Measurements from ENCODE around the gene FAM81B. TPM values are rescaled to one million over a fixed set of nuclear protein-coding genes. Genes with fewer than 3 reads are reported as not detected.

FAM81B gene
- total RNA-seq, 6 experiments from 2014 or later, result not detected

DNA sequence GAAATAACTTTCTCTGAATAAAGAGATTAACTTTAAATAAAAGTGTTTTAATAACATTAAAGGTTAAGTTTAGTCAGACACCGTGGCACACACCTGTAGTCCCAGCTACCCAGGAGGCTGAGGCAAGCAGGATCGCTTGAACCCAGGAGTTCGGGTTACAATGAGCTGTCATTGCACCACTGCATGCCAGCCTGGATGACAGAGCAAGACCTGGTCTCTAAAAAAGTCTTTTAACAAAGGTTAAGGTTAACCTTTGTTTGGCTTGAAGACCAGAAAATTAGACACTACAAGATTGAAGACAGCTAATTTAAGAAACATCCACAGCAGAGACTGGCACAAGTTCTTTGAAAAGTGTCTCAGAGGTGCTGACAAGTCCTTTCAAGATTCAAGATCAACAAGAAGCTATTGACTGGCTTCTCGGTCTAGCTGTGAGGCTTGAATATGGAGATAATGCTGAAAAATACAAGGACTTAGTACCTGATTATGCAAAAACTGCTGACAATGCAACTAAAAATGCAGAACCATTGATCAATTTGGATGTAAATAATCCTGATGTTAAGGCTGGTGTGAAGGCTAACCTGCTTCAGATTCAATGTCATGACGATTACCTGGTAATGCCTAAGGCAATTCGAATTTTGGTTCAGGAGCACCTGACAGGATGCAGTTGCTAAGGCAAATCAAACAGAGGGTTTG lies 48.8 kb downstream of the FAM81B start:
- no peaks in the 10 kb centered on the region for H3K36me3 ChIP-seq
- H3K9me3 ChIP-seq, result no peaks in the 10 kb centered on the region
- ATAC-seq (no peak), DNase-seq (no peak)
- H3K4me3 ChIP-seq, result no peak overlapping the region
- no peak overlapping the region for H3K27ac ChIP-seq
- no peaks in the 10 kb centered on the region for H3K4me1 ChIP-seq
- WGBS (ENCODE audit: insufficient coverage, low coverage, low lambda C conversion rate, missing lambda C conversion rate), result 21% methylated on average over 6 of the region's 6 CpGs
- TF ChIP-seq POLR2A (IDR thresholded peaks at IDR 0.05), result no peak
- TF ChIP-seq, protein P1, sequence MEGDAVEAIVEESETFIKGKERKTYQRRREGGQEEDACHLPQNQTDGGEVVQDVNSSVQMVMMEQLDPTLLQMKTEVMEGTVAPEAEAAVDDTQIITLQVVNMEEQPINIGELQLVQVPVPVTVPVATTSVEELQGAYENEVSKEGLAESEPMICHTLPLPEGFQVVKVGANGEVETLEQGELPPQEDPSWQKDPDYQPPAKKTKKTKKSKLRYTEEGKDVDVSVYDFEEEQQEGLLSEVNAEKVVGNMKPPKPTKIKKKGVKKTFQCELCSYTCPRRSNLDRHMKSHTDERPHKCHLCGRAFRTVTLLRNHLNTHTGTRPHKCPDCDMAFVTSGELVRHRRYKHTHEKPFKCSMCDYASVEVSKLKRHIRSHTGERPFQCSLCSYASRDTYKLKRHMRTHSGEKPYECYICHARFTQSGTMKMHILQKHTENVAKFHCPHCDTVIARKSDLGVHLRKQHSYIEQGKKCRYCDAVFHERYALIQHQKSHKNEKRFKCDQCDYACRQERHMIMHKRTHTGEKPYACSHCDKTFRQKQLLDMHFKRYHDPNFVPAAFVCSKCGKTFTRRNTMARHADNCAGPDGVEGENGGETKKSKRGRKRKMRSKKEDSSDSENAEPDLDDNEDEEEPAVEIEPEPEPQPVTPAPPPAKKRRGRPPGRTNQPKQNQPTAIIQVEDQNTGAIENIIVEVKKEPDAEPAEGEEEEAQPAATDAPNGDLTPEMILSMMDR (IDR thresholded peaks at IDR 0.05), result no peak
- intact Hi-C loops (cut with DNase I), result no loop called here
- H3K27me3 ChIP-seq, result no peaks in the 10 kb centered on the region

DNA sequence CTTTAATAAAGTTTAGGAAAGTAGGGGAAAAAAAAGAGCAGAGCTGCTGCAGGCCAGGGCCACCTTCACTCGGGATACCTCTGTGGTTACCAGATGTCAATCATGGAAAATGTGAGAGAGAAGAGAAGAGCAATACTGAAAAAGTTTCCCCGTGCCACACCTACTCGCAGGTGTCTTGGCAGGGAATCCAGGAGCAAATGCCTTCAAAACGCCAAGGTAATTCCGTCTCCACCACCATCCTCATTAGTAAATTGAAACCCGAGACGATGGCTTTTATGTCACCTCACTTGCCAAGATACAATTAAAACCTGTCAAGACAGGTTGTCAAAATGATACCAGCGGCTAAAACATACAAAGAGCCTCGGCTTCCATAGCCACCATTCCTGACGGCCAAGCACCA lies 49.7 kb downstream of the FAM81B start:
- Histone ChIP-seq H3K36me3 (no peaks in the 10 kb centered on the region), H3K9me3 (no peaks in the 10 kb centered on the region), H3K27me3 (no peaks in the 10 kb centered on the region), H3K27ac (no peak overlapping the region), H3K4me3 (no peak overlapping the region), H3K4me1 (no peaks in the 10 kb centered on the region)
- ATAC-seq, result no peak
- intact Hi-C loops (cut with DNase I), result no loop called here
- WGBS (ENCODE audit: insufficient coverage, low coverage, low lambda C conversion rate, missing lambda C conversion rate), result 54% methylated on average over 7 of the region's 10 CpGs
- TF ChIP-seq POLR2A (IDR thresholded peaks at IDR 0.05), result no peak
- no peak for DNase-seq

DNA sequence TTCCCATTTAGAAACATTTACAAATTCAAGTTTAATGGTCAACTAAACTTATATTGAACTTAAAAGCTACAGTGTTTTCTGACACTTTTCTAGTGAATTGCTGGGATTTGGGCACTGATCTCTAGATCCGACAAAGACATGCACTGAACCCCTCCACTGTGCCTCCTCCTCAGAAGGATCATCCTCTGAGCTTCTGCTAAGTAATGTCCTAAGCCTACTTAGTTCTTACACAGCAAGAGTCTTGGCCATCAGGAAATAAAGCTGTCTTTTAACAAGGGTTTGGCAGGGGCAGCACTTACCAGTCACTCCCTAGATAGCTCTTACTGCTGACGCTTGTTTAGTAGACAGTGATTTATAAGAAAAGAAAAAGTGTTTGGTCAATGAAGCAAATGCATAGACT lies 50.5 kb downstream of the FAM81B start:
- H3K27me3 ChIP-seq, result no peaks in the 10 kb centered on the region
- no peaks in the 10 kb centered on the region for H3K36me3 ChIP-seq
- intact Hi-C loops (cut with DNase I), result no loop called here
- no peak overlapping the region for H3K27ac ChIP-seq
- H3K4me3 ChIP-seq, result no peak overlapping the region
- no peak for TF ChIP-seq POLR2A (IDR thresholded peaks at IDR 0.05)
- TF ChIP-seq, protein P1 (IDR thresholded peaks at IDR 0.05), result no peak
- ATAC-seq (no peak), DNase-seq (no peak)
- no peaks in the 10 kb centered on the region for H3K9me3 ChIP-seq
- WGBS (ENCODE audit: insufficient coverage, low coverage, low lambda C conversion rate, missing lambda C conversion rate), result 62% methylated on average over 2 of the region's 2 CpGs
- H3K4me1 ChIP-seq, result no peaks in the 10 kb centered on the region

DNA sequence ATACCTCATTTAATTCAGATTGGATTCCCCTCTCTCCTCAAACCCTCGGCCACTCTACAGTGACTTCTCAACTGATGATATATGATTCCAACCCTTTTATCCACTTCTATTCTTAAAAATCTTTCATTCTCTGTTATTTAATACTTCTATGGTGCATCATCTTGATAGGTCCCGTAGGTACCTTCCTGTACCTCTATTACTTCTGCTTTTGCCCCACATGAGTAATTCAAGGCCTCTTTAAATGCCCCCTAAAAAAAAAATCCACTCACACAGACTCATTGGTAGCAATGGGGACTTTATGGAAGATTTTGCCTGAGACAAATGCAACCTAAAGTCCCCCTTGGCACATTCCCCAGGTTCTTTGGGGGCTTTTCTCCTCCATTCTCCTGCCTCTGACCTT lies 54.3 kb downstream of the FAM81B start:
- no peak overlapping the region for H3K4me3 ChIP-seq
- no peaks in the 10 kb centered on the region for H3K4me1 ChIP-seq
- 54% methylated on average over 2 of the region's 2 CpGs for WGBS (ENCODE audit: insufficient coverage, low coverage, low lambda C conversion rate, missing lambda C conversion rate)
- no peaks in the 10 kb centered on the region for H3K36me3 ChIP-seq
- H3K27ac ChIP-seq, result no peak overlapping the region
- ATAC-seq (no peak), DNase-seq (no peak)
- TF ChIP-seq, protein P1 (IDR thresholded peaks at IDR 0.05), result no peak
- no peak for TF ChIP-seq POLR2A (IDR thresholded peaks at IDR 0.05)
- H3K9me3 ChIP-seq, result no peaks in the 10 kb centered on the region
- intact Hi-C loops (cut with DNase I), result no loop called here
- H3K27me3 ChIP-seq, result no peaks in the 10 kb centered on the region

DNA sequence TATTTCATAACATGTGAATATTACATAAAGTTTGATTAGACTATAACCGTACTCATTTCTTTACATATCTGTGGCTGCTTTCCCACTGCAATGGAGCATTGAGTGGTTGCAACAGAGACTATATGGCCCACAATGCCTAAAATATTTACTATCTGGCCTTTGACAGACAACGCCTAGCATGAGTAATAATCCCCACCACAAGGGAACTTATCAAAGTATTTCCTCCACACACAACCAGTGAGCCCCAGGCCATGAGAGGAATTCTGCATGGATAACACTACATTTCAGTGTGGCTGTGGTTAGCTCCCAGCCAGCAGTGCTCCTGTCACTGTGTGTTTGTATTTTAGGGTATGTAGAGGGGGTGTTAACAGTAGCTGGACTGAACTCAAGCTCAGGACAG lies 54.8 kb downstream of the FAM81B start:
- TF ChIP-seq POLR2A (IDR thresholded peaks at IDR 0.05), result no peak
- TF ChIP-seq, protein P1 (IDR thresholded peaks at IDR 0.05), result no peak
- H3K36me3 ChIP-seq, result no peaks in the 10 kb centered on the region
- H3K27me3 ChIP-seq, result no peaks in the 10 kb centered on the region
- intact Hi-C loops (cut with DNase I), result no loop called here
- H3K9me3 ChIP-seq, result no peaks in the 10 kb centered on the region
- H3K27ac ChIP-seq, result no peak overlapping the region
- H3K4me3 ChIP-seq, result no peak overlapping the region
- no peaks in the 10 kb centered on the region for H3K4me1 ChIP-seq
- no peak for ATAC-seq
- 77% methylated on average over 2 of the region's 2 CpGs for WGBS (ENCODE audit: insufficient coverage, low coverage, low lambda C conversion rate, missing lambda C conversion rate)
- no peak for DNase-seq

All from right lobe of liver (tissue), 6 donors.